Effector memory CD4-positive, alpha-beta T cell (primary cell): ENCODE results near the gene RHBG.

Experiments used
- DNase-seq, 3 donors: peaks; one replicate each; pipeline ENCODE4 v3.0.0-alpha.2; 2020
- H3K27ac ChIP-seq: 2 replicates; pipeline ENCODE4 v1.7.0; 2013; ENCODE audit warnings: mild to moderate bottlenecking, low read length, moderate library complexity; ENCODE audit not compliant: insufficient read depth, poor library complexity, severe bottlenecking
- H3K27me3 ChIP-seq: replicated peaks from 2 replicates; pipeline ENCODE4 v1.7.0; 2013; ENCODE audit warnings: mild to moderate bottlenecking, low read length; ENCODE audit not compliant: insufficient read depth, control insufficient read depth, poor library complexity, severe bottlenecking
- H3K36me3 ChIP-seq: 2 replicates; pipeline ENCODE4 v1.7.0; 2013; ENCODE audit warnings: mild to moderate bottlenecking, low read length, moderate library complexity; ENCODE audit not compliant: control insufficient read depth, insufficient read depth
- H3K4me1 ChIP-seq: 2 replicates; pipeline ENCODE4 v1.7.0; 2013; ENCODE audit warnings: low read length, mild to moderate bottlenecking; ENCODE audit not compliant: control insufficient read depth, insufficient read depth, poor library complexity, severe bottlenecking
- H3K4me3 ChIP-seq: 2 replicates; pipeline ENCODE4 v1.7.0; 2013; ENCODE audit warnings: low read length, low read depth, mild to moderate bottlenecking; ENCODE audit not compliant: insufficient read depth, poor library complexity, severe bottlenecking
- H3K9me3 ChIP-seq: 2 replicates; pipeline ENCODE4 v1.7.0; 2013; ENCODE audit warnings: mild to moderate bottlenecking, low read length, moderate library complexity; ENCODE audit not compliant: control insufficient read depth

The RHBG gene

GRCh38 chr1:156372876-156373275, 3.9 kb downstream of the RHBG start:
- H3K4me1 ChIP-seq, result peaks cover 3% of the 10 kb centered on the region
- H3K36me3 ChIP-seq, result no peaks in the 10 kb centered on the region
- no peak overlapping the region for H3K27ac ChIP-seq
- H3K9me3 ChIP-seq, result no peaks in the 10 kb centered on the region
- H3K4me3 ChIP-seq, result no peak overlapping the region
- H3K27me3 ChIP-seq, result peaks cover 16% of the 10 kb centered on the region
- DNase-seq, result no peak

GRCh38 chr1:156373546-156373945, 4.5 kb downstream of the RHBG start:
- Histone ChIP-seq H3K4me3 (no peak overlapping the region), H3K27ac (no peak overlapping the region), H3K36me3 (no peaks in the 10 kb centered on the region), H3K9me3 (no peaks in the 10 kb centered on the region), H3K4me1 (peaks cover 3% of the 10 kb centered on the region), H3K27me3 (peaks cover 16% of the 10 kb centered on the region)
- no peak for DNase-seq

GRCh38 chr1:156376146-156376545, 7.1 kb downstream of the RHBG start:
- Histone ChIP-seq H3K27ac (no peak overlapping the region), H3K9me3 (no peaks in the 10 kb centered on the region), H3K4me3 (no peak overlapping the region), H3K27me3 (peaks cover 7% of the 10 kb centered on the region), H3K36me3 (no peaks in the 10 kb centered on the region), H3K4me1 (no peaks in the 10 kb centered on the region)
- no peak for DNase-seq

- peaks cover 1% of the 10 kb centered on the region for H3K27me3 ChIP-seq
- H3K4me3 ChIP-seq, result no peak overlapping the region
- no peak for DNase-seq
- no peaks in the 10 kb centered on the region for H3K9me3 ChIP-seq
- no peaks in the 10 kb centered on the region for H3K4me1 ChIP-seq
- H3K27ac ChIP-seq, result no peak overlapping the region
- no peaks in the 10 kb centered on the region for H3K36me3 ChIP-seq
Observed at GRCh38 chr1:156376958-156377919, 8.2 kb downstream of the RHBG start.

- Histone ChIP-seq H3K9me3 (no peaks in the 10 kb centered on the region), H3K4me3 (no peak overlapping the region), H3K27me3 (no peaks in the 10 kb centered on the region), H3K4me1 (no peaks in the 10 kb centered on the region), H3K27ac (no peak overlapping the region), H3K36me3 (no peaks in the 10 kb centered on the region)
- DNase-seq, result no peak
Observed at GRCh38 chr1:156378557-156378956, 9.5 kb downstream of the RHBG start.

- Histone ChIP-seq H3K27me3 (no peaks in the 10 kb centered on the region), H3K4me3 (no peak overlapping the region), H3K36me3 (no peaks in the 10 kb centered on the region), H3K27ac (no peak overlapping the region), H3K9me3 (no peaks in the 10 kb centered on the region), H3K4me1 (no peaks in the 10 kb centered on the region)
- DNase-seq, result no peak
Observed at GRCh38 chr1:156379420-156380165, 10.6 kb downstream of the RHBG start.

GRCh38 chr1:156382561-156382960, 13.6 kb downstream of the RHBG start:
- H3K27me3 ChIP-seq, result no peaks in the 10 kb centered on the region

GRCh38 chr1:156383023-156383422, 14.0 kb downstream of the RHBG start:
- DNase-seq, result peak; percentile 19 to 38 (median 23)
- Histone ChIP-seq H3K4me1 (peaks cover 8% of the 10 kb centered on the region), H3K27me3 (no peaks in the 10 kb centered on the region), H3K9me3 (no peaks in the 10 kb centered on the region), H3K4me3 (no peak overlapping the region), H3K36me3 (no peaks in the 10 kb centered on the region), H3K27ac (no peak overlapping the region)

More at GRCh38 chr1:156382561-156382960, 13.6 kb downstream of the RHBG start:
- H3K36me3 ChIP-seq, result no peaks in the 10 kb centered on the region
- peaks cover 8% of the 10 kb centered on the region for H3K4me1 ChIP-seq
- no peak for DNase-seq
- no peak overlapping the region for H3K4me3 ChIP-seq
- H3K27ac ChIP-seq, result no peak overlapping the region
- no peaks in the 10 kb centered on the region for H3K9me3 ChIP-seq

- Histone ChIP-seq H3K27me3 (no peaks in the 10 kb centered on the region), H3K4me3 (no peak overlapping the region), H3K27ac (no peak overlapping the region), H3K9me3 (no peaks in the 10 kb centered on the region), H3K4me1 (peaks cover 8% of the 10 kb centered on the region), H3K36me3 (no peaks in the 10 kb centered on the region)
- DNase-seq, result no peak
Observed at GRCh38 chr1:156384007-156384406, 15.0 kb downstream of the RHBG start.

- Histone ChIP-seq H3K4me3 (no peak overlapping the region), H3K4me1 (peaks cover 8% of the 10 kb centered on the region), H3K36me3 (no peaks in the 10 kb centered on the region), H3K27ac (no peak overlapping the region), H3K27me3 (no peaks in the 10 kb centered on the region), H3K9me3 (no peaks in the 10 kb centered on the region)
- DNase-seq, result no peak
Observed at GRCh38 chr1:156384658-156385057, 15.6 kb downstream of the RHBG start.
